KMS-11 (cell line): Measurements from ENCODE around the gene IFNGR2.

ENCODE experiments used
- H2AFZ ChIP-seq: fragments of 200-600 bp; sonication (generic); 2 replicates; pipeline ENCODE4 v1.6.1; 2016; ENCODE audit warnings: antibody characterized with exemption, mixed run types, low read depth
- H3K27ac ChIP-seq: fragments of 200-600 bp; sonication (generic); 2 replicates; pipeline ENCODE4 v1.6.1; 2016; ENCODE audit warnings: mild to moderate bottlenecking, mixed run types
- H3K27me3 ChIP-seq: fragments of 200-600 bp; sonication (generic); 2 replicates; pipeline ENCODE4 v1.6.1; 2017; ENCODE audit warnings: mild to moderate bottlenecking, low read depth, mixed run types, moderate library complexity; ENCODE audit not compliant: insufficient read depth
- H3K36me3 ChIP-seq: fragments of 200-600 bp; sonication (generic); 2 replicates; pipeline ENCODE4 v1.6.1; 2017; ENCODE audit warnings: mild to moderate bottlenecking, mixed run types; ENCODE audit not compliant: insufficient read depth
- H3K4me1 ChIP-seq: fragments of 200-600 bp; sonication (generic); 2 replicates; pipeline ENCODE4 v1.6.1; 2016; ENCODE audit warnings: mild to moderate bottlenecking, low read depth, mixed run types; ENCODE audit not compliant: poor library complexity, severe bottlenecking
- H3K4me2 ChIP-seq: fragments of 200-600 bp; sonication (generic); 2 replicates; pipeline ENCODE4 v1.7.0; 2016; ENCODE audit warnings: mild to moderate bottlenecking, mixed run types
- H3K4me3 ChIP-seq: fragments of 200-600 bp; sonication (generic); IDR thresholded peaks from 2 replicates; pipeline ENCODE4 v1.6.1; 2017; ENCODE audit warnings: low read depth, low read length, mixed read lengths; ENCODE audit not compliant: insufficient read depth
- H3K79me2 ChIP-seq: fragments of 200-600 bp; sonication (generic); 2 replicates; pipeline ENCODE4 v1.6.1; 2016; ENCODE audit warnings: low read depth, mixed run types; ENCODE audit not compliant: insufficient read depth
- H3K9ac ChIP-seq: fragments of 200-600 bp; sonication (generic); 2 replicates; pipeline ENCODE4 v1.6.1; 2016; ENCODE audit warnings: mild to moderate bottlenecking, mixed run types
- H4K20me1 ChIP-seq: fragments of 200-600 bp; sonication (generic); 2 replicates; pipeline ENCODE4 v1.6.1; 2016; ENCODE audit warnings: mild to moderate bottlenecking, mixed run types; ENCODE audit not compliant: insufficient read depth
- CTCF ChIP-seq: fragments of 200-600 bp; sonication (generic); conservative IDR thresholded peaks from 2 replicates; pipeline ENCODE4 v1.6.1; 2017; ENCODE audit warnings: low read depth, mild to moderate bottlenecking, antibody characterized with exemption, low read length, moderate library complexity, mixed read lengths

IFNGR2 gene

GRCh38 chr21:33412832-33413519 is 9.8 kb downstream of the IFNGR2 start:
- no peaks in the 10 kb centered on the region; the same call in 1 of the 2 replicates for H3K36me3 ChIP-seq
- H3K4me3 ChIP-seq = no peak overlapping the region
- H3K4me2 ChIP-seq = no peak overlapping the region
- H3K27ac ChIP-seq = no peak overlapping the region
- H2AFZ ChIP-seq = no peak overlapping the region
- no peak overlapping the region for H3K9ac ChIP-seq
- no peaks in the 10 kb centered on the region for H3K4me1 ChIP-seq
- no peaks in the 10 kb centered on the region for H4K20me1 ChIP-seq
- peaks cover 15% of the 10 kb centered on the region; the same call in 1 of the 2 replicates for H3K79me2 ChIP-seq
- H3K27me3 ChIP-seq = no peaks in the 10 kb centered on the region
- no peak for TF ChIP-seq CTCF

GRCh38 chr21:33414068-33414467 is 10.9 kb downstream of the IFNGR2 start:
- Histone ChIP-seq H3K4me3 (no peak overlapping the region), H3K79me2 (peaks cover 7% of the 10 kb centered on the region; the same call in 1 of the 2 replicates), H4K20me1 (no peaks in the 10 kb centered on the region), H2AFZ (no peak overlapping the region), H3K9ac (no peak overlapping the region), H3K27ac (no peak overlapping the region), H3K27me3 (no peaks in the 10 kb centered on the region), H3K36me3 (no peaks in the 10 kb centered on the region; the same call in 1 of the 2 replicates), H3K4me2 (no peak overlapping the region), H3K4me1 (no peaks in the 10 kb centered on the region)
- TF ChIP-seq CTCF = no peak

- Histone ChIP-seq H2AFZ (no peak overlapping the region), H3K4me2 (no peak overlapping the region), H3K4me3 (no peak overlapping the region), H4K20me1 (no peaks in the 10 kb centered on the region), H3K79me2 (peaks cover 7% of the 10 kb centered on the region; the same call in 1 of the 2 replicates), H3K27me3 (no peaks in the 10 kb centered on the region), H3K36me3 (no peaks in the 10 kb centered on the region; the same call in 1 of the 2 replicates), H3K4me1 (no peaks in the 10 kb centered on the region), H3K27ac (no peak overlapping the region), H3K9ac (no peak overlapping the region)
- no peak for TF ChIP-seq CTCF
These were observed 11.7 kb downstream of the IFNGR2 start for GRCh38 chr21:33414926-33415325.

GRCh38 chr21:33418691-33419090 is 15.5 kb downstream of the IFNGR2 start:
- Histone ChIP-seq H3K27ac (no peak overlapping the region), H3K36me3 (no peaks in the 10 kb centered on the region; the same call in 1 of the 2 replicates), H3K79me2 (0 out of 2 replicates have a peak, but pooled peaks cover 7% of the 10 kb centered on the region), H3K4me3 (no peak overlapping the region), H3K4me1 (no peaks in the 10 kb centered on the region), H4K20me1 (no peaks in the 10 kb centered on the region), H3K9ac (no peak overlapping the region), H3K4me2 (no peak overlapping the region), H3K27me3 (no peaks in the 10 kb centered on the region), H2AFZ (no peak overlapping the region)
- TF ChIP-seq CTCF = no peak
